ENCODE measurements around the gene RCAN2. TPM values are rescaled to one million over a fixed set of nuclear protein-coding genes. Genes with fewer than 3 reads are reported as not detected.

RCAN2 gene
- under 1 TPM; 0.57 to 0.91 TPM for total RNA-seq

- Mint-ChIP-seq H3K4me3 (peak within 1 kb of the TSS; percentile 24), H3K9me3 (ENCODE audit: low read depth) (no peaks in the 10 kb centered on the region), H3K27ac (no peak within 1 kb of the TSS), H3K4me1 (peaks cover 3% of the 10 kb centered on the region), H3K36me3 (ENCODE audit: low read depth) (no peaks in the 10 kb centered on the region), H3K27me3 (peaks cover 56% of the 10 kb centered on the region)
- ATAC-seq (peak; percentile 87), DNase-seq (peak; percentile 55)
- ChIA-PET CTCF (no interaction called here), POLR2A (no interaction called here)
- intact Hi-C loops (cut with DNase I, micrococcal nuclease), result loop anchor here in 1 of 2 experiments (5.0 to 10.0 kb wide), 2 partner anchors 269 to 396 kb away; no protein-coding TSS in a partner anchor
These were observed at the start of gene RCAN2 for GRCh38 chr6:46491201-46491627. Gene RCAN2, minus strand, starts transcription at chr6:46491449.

- no peaks in the 10 kb centered on the region for H3K4me1 Mint-ChIP-seq
- peaks cover 3% of the 10 kb centered on the region for H3K9me3 Mint-ChIP-seq (ENCODE audit: low read depth)
- intact Hi-C loops (cut with DNase I, micrococcal nuclease), result no loop called here
- no peak for DNase-seq
- POLR2A ChIA-PET, result interaction anchor here (1.2 kb wide), 1 partner anchor 9 kb away, joined by 3 read pairs; no protein-coding TSS in a partner anchor
- no peak for ATAC-seq
- no peak overlapping the region for H3K4me3 Mint-ChIP-seq
- H3K27me3 Mint-ChIP-seq, result peaks cover 12% of the 10 kb centered on the region
- H3K36me3 Mint-ChIP-seq (ENCODE audit: low read depth), result no peaks in the 10 kb centered on the region
- CTCF ChIA-PET, result no interaction called here
- no peak overlapping the region for H3K27ac Mint-ChIP-seq
These were observed 48.6 kb upstream of the RCAN2 start for GRCh38 chr6:46539866-46540265.

- ChIA-PET CTCF (no interaction called here), POLR2A (interaction anchor here (1.2 kb wide), 1 partner anchor 10 kb away, joined by 3 read pairs; no protein-coding TSS in a partner anchor)
- Mint-ChIP-seq H3K9me3 (ENCODE audit: low read depth) (peaks cover 3% of the 10 kb centered on the region), H3K4me1 (no peaks in the 10 kb centered on the region), H3K27ac (no peak overlapping the region), H3K36me3 (ENCODE audit: low read depth) (no peaks in the 10 kb centered on the region), H3K27me3 (peaks cover 12% of the 10 kb centered on the region), H3K4me3 (no peak overlapping the region)
- intact Hi-C loops (cut with DNase I, micrococcal nuclease), result no loop called here
- no peak for ATAC-seq
- DNase-seq, result no peak
These were observed 47.7 kb upstream of the RCAN2 start for GRCh38 chr6:46538800-46539480.

GRCh38 chr6:46530896-46531295 lies 39.6 kb upstream of the RCAN2 start:
- intact Hi-C loops (cut with DNase I, micrococcal nuclease), result no loop called here
- ATAC-seq, result no peak
- H3K36me3 Mint-ChIP-seq (ENCODE audit: low read depth), result no peaks in the 10 kb centered on the region
- CTCF ChIA-PET, result no interaction called here
- POLR2A ChIA-PET, result no interaction called here
- no peak overlapping the region for H3K4me3 Mint-ChIP-seq
- H3K27me3 Mint-ChIP-seq, result peaks cover 15% of the 10 kb centered on the region
- no peaks in the 10 kb centered on the region for H3K4me1 Mint-ChIP-seq
- no peak for DNase-seq
- no peaks in the 10 kb centered on the region for H3K9me3 Mint-ChIP-seq (ENCODE audit: low read depth)
- H3K27ac Mint-ChIP-seq, result no peak overlapping the region

- ATAC-seq, result no peak
- H3K4me1 Mint-ChIP-seq, result no peaks in the 10 kb centered on the region
- intact Hi-C loops (cut with DNase I, micrococcal nuclease), result no loop called here
- POLR2A ChIA-PET, result no interaction called here
- H3K27me3 Mint-ChIP-seq, result peaks cover 21% of the 10 kb centered on the region
- no peak overlapping the region for H3K27ac Mint-ChIP-seq
- no peaks in the 10 kb centered on the region for H3K9me3 Mint-ChIP-seq (ENCODE audit: low read depth)
- DNase-seq, result no peak
- no peak overlapping the region for H3K4me3 Mint-ChIP-seq
- no peaks in the 10 kb centered on the region for H3K36me3 Mint-ChIP-seq (ENCODE audit: low read depth)
- CTCF ChIA-PET, result no interaction called here
These were observed 37.9 kb upstream of the RCAN2 start for GRCh38 chr6:46528961-46529750.

GRCh38 chr6:46526607-46527006 lies 35.4 kb upstream of the RCAN2 start:
- ATAC-seq (no peak), DNase-seq (no peak)
- H3K27ac Mint-ChIP-seq, result no peak overlapping the region
- H3K27me3 Mint-ChIP-seq, result peaks cover 23% of the 10 kb centered on the region
- H3K36me3 Mint-ChIP-seq (ENCODE audit: low read depth), result no peaks in the 10 kb centered on the region
- H3K9me3 Mint-ChIP-seq (ENCODE audit: low read depth), result no peaks in the 10 kb centered on the region
- POLR2A ChIA-PET, result no interaction called here
- no peaks in the 10 kb centered on the region for H3K4me1 Mint-ChIP-seq
- H3K4me3 Mint-ChIP-seq, result no peak overlapping the region
- intact Hi-C loops (cut with DNase I, micrococcal nuclease), result no loop called here
- CTCF ChIA-PET, result interaction anchor here (0.8 to 1.0 kb wide), 2 partner anchors 11 to 81 kb away, joined by 3 read pairs; no protein-coding TSS in a partner anchor

- Mint-ChIP-seq H3K27ac (no peak overlapping the region), H3K4me1 (no peaks in the 10 kb centered on the region), H3K36me3 (ENCODE audit: low read depth) (no peaks in the 10 kb centered on the region), H3K27me3 (peaks cover 25% of the 10 kb centered on the region), H3K9me3 (ENCODE audit: low read depth) (no peaks in the 10 kb centered on the region), H3K4me3 (no peak overlapping the region)
- POLR2A ChIA-PET, result no interaction called here
- DNase-seq, result no peak
- CTCF ChIA-PET, result no interaction called here
- intact Hi-C loops (cut with DNase I, micrococcal nuclease), result no loop called here
- no peak for ATAC-seq
These were observed 34.3 kb upstream of the RCAN2 start for GRCh38 chr6:46525583-46525982.

- ChIA-PET CTCF (no interaction called here), POLR2A (no interaction called here)
- DNase-seq (no peak), ATAC-seq (no peak)
- H3K9me3 Mint-ChIP-seq (ENCODE audit: low read depth), result no peaks in the 10 kb centered on the region
- no peak overlapping the region for H3K27ac Mint-ChIP-seq
- H3K36me3 Mint-ChIP-seq (ENCODE audit: low read depth), result no peaks in the 10 kb centered on the region
- no peak overlapping the region for H3K4me3 Mint-ChIP-seq
- no peaks in the 10 kb centered on the region for H3K4me1 Mint-ChIP-seq
- intact Hi-C loops (cut with DNase I, micrococcal nuclease), result no loop called here
- H3K27me3 Mint-ChIP-seq, result peaks cover 17% of the 10 kb centered on the region
These were observed 30.3 kb upstream of the RCAN2 start for GRCh38 chr6:46521464-46521971.

GRCh38 chr6:46517202-46517601 lies 26.0 kb upstream of the RCAN2 start:
- ChIA-PET CTCF (interaction anchor here (1.9 kb wide), 1 partner anchor 10 kb away, joined by 4 read pairs; no protein-coding TSS in a partner anchor), POLR2A (no interaction called here)
- DNase-seq, result no peak
- Mint-ChIP-seq H3K4me3 (no peak overlapping the region), H3K9me3 (ENCODE audit: low read depth) (no peaks in the 10 kb centered on the region), H3K4me1 (no peaks in the 10 kb centered on the region), H3K36me3 (ENCODE audit: low read depth) (no peaks in the 10 kb centered on the region), H3K27ac (no peak overlapping the region), H3K27me3 (peaks cover 8% of the 10 kb centered on the region)
- ATAC-seq, result no peak
- intact Hi-C loops (cut with DNase I, micrococcal nuclease), result no loop called here

GRCh38 chr6:46513533-46513932 lies 22.3 kb upstream of the RCAN2 start:
- CTCF ChIA-PET, result no interaction called here
- no peaks in the 10 kb centered on the region for H3K36me3 Mint-ChIP-seq (ENCODE audit: low read depth)
- DNase-seq, result no peak
- peaks cover 12% of the 10 kb centered on the region for H3K27me3 Mint-ChIP-seq
- H3K4me3 Mint-ChIP-seq, result no peak overlapping the region
- H3K27ac Mint-ChIP-seq, result no peak overlapping the region
- H3K4me1 Mint-ChIP-seq, result no peaks in the 10 kb centered on the region
- no peaks in the 10 kb centered on the region for H3K9me3 Mint-ChIP-seq (ENCODE audit: low read depth)
- POLR2A ChIA-PET, result interaction anchor here (0.6 kb wide), 1 partner anchor 255 kb away, joined by 3 read pairs; no protein-coding TSS in a partner anchor
- ATAC-seq, result no peak
- intact Hi-C loops (cut with DNase I, micrococcal nuclease), result no loop called here

GRCh38 chr6:46511320-46511719 lies 20.1 kb upstream of the RCAN2 start:
- CTCF ChIA-PET, result no interaction called here

GRCh38 chr6:46510651-46511050 lies 19.4 kb upstream of the RCAN2 start:
- Mint-ChIP-seq H3K27ac (no peak overlapping the region), H3K4me3 (no peak overlapping the region), H3K9me3 (ENCODE audit: low read depth) (no peaks in the 10 kb centered on the region), H3K4me1 (no peaks in the 10 kb centered on the region), H3K27me3 (peaks cover 8% of the 10 kb centered on the region), H3K36me3 (ENCODE audit: low read depth) (no peaks in the 10 kb centered on the region)
- CTCF ChIA-PET, result interaction anchor here (1.3 kb wide), 1 partner anchor 9 kb away, joined by 3 read pairs; no protein-coding TSS in a partner anchor
- no peak for DNase-seq
- no peak for ATAC-seq
- POLR2A ChIA-PET, result no interaction called here
- intact Hi-C loops (cut with DNase I, micrococcal nuclease), result no loop called here

More at GRCh38 chr6:46511320-46511719, 20.1 kb upstream of the RCAN2 start:
- Mint-ChIP-seq H3K27me3 (peaks cover 8% of the 10 kb centered on the region), H3K36me3 (ENCODE audit: low read depth) (no peaks in the 10 kb centered on the region), H3K9me3 (ENCODE audit: low read depth) (no peaks in the 10 kb centered on the region), H3K27ac (no peak overlapping the region), H3K4me3 (no peak overlapping the region), H3K4me1 (no peaks in the 10 kb centered on the region)
- DNase-seq (no peak), ATAC-seq (no peak)
- intact Hi-C loops (cut with DNase I, micrococcal nuclease), result no loop called here
- POLR2A ChIA-PET, result no interaction called here
